PC-3 (cell line): ENCODE data around the gene CAT. TPM values are rescaled to one million over a fixed set of nuclear protein-coding genes. Genes with fewer than 3 reads are reported as not detected.
A peak's percentile ranks its signal among the peaks of the same experiment; 100 is the strongest.

ENCODE experiments used
- ATAC-seq: fragments of 200-7000 bp; cut with Tn5 transposase; 2 replicates; pipeline ENCODE4 v1.9.1; 2020; ENCODE audit warnings: mild to moderate bottlenecking, moderate library complexity
- BruUV-seq: library from RNA; stranded (reverse); fragments of 400-500 nt; replicated peaks from 2 replicates; lab custom pipeline; 2021; lab: Mats Ljungman, UMichigan
- CTCF ChIA-PET: fragments of 300-600 bp; sonication (Branson Sonifier 250); formaldehyde crosslinking; loops from one replicate; lab custom pipeline; 2022; ENCODE audit warnings: antibody characterized with exemption; lab: Charles Lee
- POLR2A ChIA-PET: fragments of 300-600 bp; sonication (Branson Sonifier 250); formaldehyde crosslinking; loops from one replicate; lab custom pipeline; 2022; ENCODE audit warnings: antibody characterized with exemption; ENCODE audit not compliant: unreplicated experiment; lab: Charles Lee
- DNase-seq: peaks from one replicate; pipeline ENCODE4 v3.0.0-alpha.2; 2015
- H2AFZ ChIP-seq: fragments of 300-600 bp; sonication (generic); 2 replicates; pipeline ENCODE4 v1.6.0; 2016; ENCODE audit warnings: antibody characterized with exemption, low read length
- H3F3A ChIP-seq: fragments of 300-600 bp; sonication (generic); one replicate; pipeline ENCODE4 v1.6.0; 2017; ENCODE audit warnings: antibody characterized with exemption, low read length, control low read depth, mild to moderate bottlenecking; ENCODE audit not compliant: unreplicated experiment
- H3K27ac ChIP-seq: fragments of 300-600 bp; sonication (generic); 2 replicates; pipeline ENCODE4 v1.5.1; 2016; ENCODE audit warnings: mild to moderate bottlenecking, low read length
- H3K27me3 ChIP-seq: fragments of 300-600 bp; sonication (generic); 2 replicates; pipeline ENCODE4 v1.6.1; 2016; ENCODE audit warnings: low read length, mixed read lengths
- H3K36me3 ChIP-seq: fragments of 300-600 bp; sonication (generic); 2 replicates; pipeline ENCODE4 v1.6.1; 2016; ENCODE audit warnings: low read depth, mixed run types, low read length, mixed read lengths
- H3K4me1 ChIP-seq: fragments of 300-600 bp; sonication (generic); 2 replicates; pipeline ENCODE4 v1.5.1; 2016; ENCODE audit warnings: low read length; ENCODE audit not compliant: insufficient read depth
- H3K4me2 ChIP-seq: fragments of 300-600 bp; sonication (generic); 2 replicates; pipeline ENCODE4 v1.6.0; 2016; ENCODE audit warnings: low read length
- H3K4me3 ChIP-seq: fragments of 300-600 bp; sonication (generic); 2 replicates; pipeline ENCODE4 v1.5.1; 2016; ENCODE audit warnings: mild to moderate bottlenecking, low read length, mixed read lengths
- H3K79me2 ChIP-seq: fragments of 300-600 bp; sonication (generic); 2 replicates; pipeline ENCODE4 v1.6.1; 2017; ENCODE audit warnings: low read length, mixed read lengths
- H3K9ac ChIP-seq: fragments of 300-600 bp; sonication (generic); 2 replicates; pipeline ENCODE4 v1.6.0; 2016; ENCODE audit warnings: mild to moderate bottlenecking, low read length
- H3K9me2 ChIP-seq: fragments of 300-600 bp; sonication (generic); replicated peaks from 2 replicates; pipeline ENCODE4 v1.6.1; 2016; ENCODE audit warnings: mixed run types, low read length, mixed read lengths
- H3K9me3 ChIP-seq: fragments of 300-600 bp; sonication (generic); 2 replicates; pipeline ENCODE4 v1.6.1; 2016; ENCODE audit warnings: low read length, mixed read lengths
- H4K20me1 ChIP-seq: fragments of 300-600 bp; sonication (generic); 2 replicates; pipeline ENCODE4 v1.6.1; 2016; ENCODE audit warnings: low read length, mixed read lengths
- CTCF ChIP-seq: fragments of 300-600 bp; sonication (generic); conservative IDR thresholded peaks from 2 replicates; pipeline ENCODE4 v1.5.1; 2017; ENCODE audit warnings: antibody characterized with exemption, low read depth, mild to moderate bottlenecking, low read length
- EZH2 ChIP-seq: fragments of 300-600 bp; sonication (generic); IDR thresholded peaks from one replicate; pipeline ENCODE4 v1.6.1; 2017; ENCODE audit warnings: antibody characterized with exemption, mild to moderate bottlenecking, low read length; ENCODE audit not compliant: unreplicated experiment
- EZH2phosphoT487 ChIP-seq: fragments of 300-600 bp; sonication (generic); IDR thresholded peaks from 2 replicates; pipeline ENCODE4 v1.6.1; 2018; ENCODE audit warnings: mild to moderate bottlenecking, antibody characterized with exemption, low read length, borderline replicate concordance
- intact Hi-C: fragments of 100-400 bp; cut with micrococcal nuclease; formaldehyde crosslinking; loops from 2 replicates; pipeline ENCODE4 v1.9.0; 2023
- total RNA-seq: library from RNA; depleted of rRNA; stranded (reverse); fragments of >200 nt; gene quantifications from 2 replicates; pipeline ENCODE4 v1.2.3, GENCODE V29; 2014

The CAT gene
- total RNA-seq, 1 experiment from 2014 or later: 50.5 TPM

- Histone ChIP-seq H3K27ac (no peak overlapping the region), H3K27me3 (no peaks in the 10 kb centered on the region), H3K36me3 (no peaks in the 10 kb centered on the region), H3K4me3 (no peak overlapping the region), H3K9ac (no peak overlapping the region), H3F3A (no peaks in the 10 kb centered on the region), H4K20me1 (no peaks in the 10 kb centered on the region), H3K9me2 (no peaks in the 10 kb centered on the region), H3K79me2 (no peaks in the 10 kb centered on the region), H2AFZ (no peak overlapping the region), H3K9me3 (no peaks in the 10 kb centered on the region), H3K4me1 (peaks cover 7% of the 10 kb centered on the region), H3K4me2 (no peak overlapping the region)
- intact Hi-C loops: no loop called here
- no TSS peak for BruUV-seq
- TF ChIP-seq CTCF (no peak), EZH2phosphoT487 (no peak), EZH2 (no peak)
- ChIA-PET CTCF (no interaction called here), POLR2A (interaction anchor here (0.5 kb wide), 1 partner anchor 144 kb away, joined by 3 read pairs; no protein-coding TSS in a partner anchor)
- DNase-seq: peak; percentile 78
- ATAC-seq: peak; percentile 97
Observed at GRCh38 chr11:34495724-34496377, 57.1 kb downstream of the CAT start.

GRCh38 chr11:34499719-34500500 is 61.2 kb downstream of the CAT start:
- intact Hi-C loops: no loop called here

More at GRCh38 chr11:34499719-34500500, 61.2 kb downstream of the CAT start:
- H3K4me3 ChIP-seq: no peak overlapping the region
- TF ChIP-seq EZH2phosphoT487 (no peak), EZH2 (no peak), CTCF (no peak)
- no peaks in the 10 kb centered on the region for H3K9me3 ChIP-seq
- DNase-seq: no peak
- H3K9me2 ChIP-seq: no peaks in the 10 kb centered on the region
- BruUV-seq: no TSS peak
- no peaks in the 10 kb centered on the region for H4K20me1 ChIP-seq
- no peak for ATAC-seq
- no peak overlapping the region for H3K4me2 ChIP-seq
- ChIA-PET CTCF (no interaction called here), POLR2A (no interaction called here)
- no peaks in the 10 kb centered on the region for H3K36me3 ChIP-seq
- no peaks in the 10 kb centered on the region for H3K79me2 ChIP-seq
- no peaks in the 10 kb centered on the region for H3K27me3 ChIP-seq
- peaks cover 25% of the 10 kb centered on the region for H3K4me1 ChIP-seq
- H3F3A ChIP-seq: no peaks in the 10 kb centered on the region
- no peak overlapping the region for H3K27ac ChIP-seq
- no peak overlapping the region for H2AFZ ChIP-seq
- H3K9ac ChIP-seq: no peak overlapping the region
